Testis (tissue), 3 donors: ENCODE data around the gene MARCHF3. TPM values are rescaled to one million over a fixed set of nuclear protein-coding genes. Genes with fewer than 3 reads are reported as not detected.

Source experiments
- DNase-seq: peaks from one replicate; pipeline ENCODE4 v3.0.0-alpha.2; 2019
- H3K27ac ChIP-seq, 2 donors: fragments of 200-600 bp; sonication (generic); one replicate each; pipeline ENCODE4 v1.5.1; 2019
- H3K27me3 ChIP-seq: fragments of 200-600 bp; sonication (generic); one replicate; pipeline ENCODE4 v1.5.1; 2019
- H3K36me3 ChIP-seq: fragments of 200-600 bp; sonication (generic); one replicate; pipeline ENCODE4 v1.5.1; 2017; ENCODE audit warnings: low read depth; ENCODE audit errors: missing control alignments
- H3K4me1 ChIP-seq: fragments of 200-600 bp; sonication (generic); one replicate; pipeline ENCODE4 v1.5.1; 2019
- H3K4me3 ChIP-seq, 2 donors: fragments of 200-600 bp; sonication (generic); one replicate each; pipeline ENCODE4 v1.5.1; 2017 to 2019
- H3K9me3 ChIP-seq: fragments of 200-600 bp; sonication (generic); one replicate; pipeline ENCODE4 v1.5.1; 2017
- CTCF ChIP-seq, 3 experiments: fragments of 450-650 bp in 2 of 3; fragments of 200-600 bp in 1 of 3; sonication (generic) in 1 of 3; IDR thresholded peaks; one replicate each; pipeline ENCODE4 v1.5.1; 2016 to 2019; ENCODE audit warnings: antibody characterized with exemption in 3 of 3, mild to moderate bottlenecking in 2 of 3, moderate library complexity in 1 of 3
- POLR2A ChIP-seq: fragments of 450-650 bp; IDR thresholded peaks from one replicate; pipeline ENCODE4 v1.6.1; 2017; ENCODE audit warnings: antibody characterized with exemption, mild to moderate bottlenecking, moderate library complexity
- WGBS, 2 donors: methylation state at CpG; one replicate each; pipeline ENCODE4 v1.1.5; 2018; 5-methylcytosine and 5-hydroxymethylcytosine counted together
- intact Hi-C: fragments of 100-400 bp; cut with DNase I; formaldehyde crosslinking; loops from one replicate; pipeline ENCODE4 v1.15.1; 2023; ENCODE audit warnings: low total_unique reads
- polyA plus RNA-seq: library from polyadenylated mRNA; stranded (reverse); fragments of 350-450 nt; fragmentation: Illumina TruSeq; extraction: RNeasy Lipid Tissue Mini Kit (QIAGEN cat#74804); gene quantifications from one replicate; pipeline ENCODE4 v1.2.3, GENCODE V29; 2014; ENCODE audit warnings: low read depth, low replicate concordance; ENCODE audit not compliant: insufficient read depth
- total RNA-seq, 2 donors: library from RNA; depleted of rRNA; stranded (reverse); fragments of >200 nt; gene quantifications; one replicate each; pipeline ENCODE4 v1.2.3, GENCODE V29; 2016

The MARCHF3 gene
- total and polyA plus RNA-seq, 3 donors from 2014 or later: 34.0 to 81.9 (median 38.8) TPM

DNA sequence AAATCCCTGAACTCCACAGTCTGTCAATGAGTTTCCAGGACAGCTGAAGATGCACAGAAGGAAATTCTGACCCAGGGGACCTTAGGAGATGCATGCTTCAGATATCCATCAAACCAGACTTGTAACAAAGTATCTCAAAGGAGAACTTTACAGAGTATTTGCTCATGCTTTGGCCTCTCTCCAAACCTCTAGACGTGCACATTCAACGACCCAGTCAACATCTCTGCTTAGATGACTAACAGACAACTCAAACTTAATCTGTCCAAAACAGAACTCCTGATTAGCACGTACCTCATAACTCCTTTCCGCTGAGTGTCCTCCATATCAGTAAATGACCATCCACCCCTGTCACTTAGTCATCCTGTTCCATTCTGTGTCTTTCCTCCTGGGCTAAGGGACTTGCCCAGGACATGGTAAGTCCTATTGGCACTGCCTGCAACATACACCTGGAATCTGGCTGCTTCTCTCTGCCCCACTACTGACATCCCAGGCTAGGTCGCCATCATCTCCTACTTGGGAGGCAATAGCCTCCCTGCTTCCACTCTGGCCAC lies 146.0 kb downstream of the MARCHF3 start:
- Histone ChIP-seq H3K4me3 (no peak overlapping the region), H3K9me3 (no peaks in the 10 kb centered on the region), H3K4me1 (peaks cover 13% of the 10 kb centered on the region), H3K27me3 (no peaks in the 10 kb centered on the region), H3K27ac (peak overlapping the region in 1 of 2 donors; percentile 30), H3K36me3 (no peaks in the 10 kb centered on the region)
- 53 to 55% methylated on average over 5 of the region's 5 CpGs for WGBS, 2 donors
- DNase-seq: peak; percentile 48
- no peak for TF ChIP-seq CTCF (IDR thresholded peaks at IDR 0.05)
- no peak for TF ChIP-seq POLR2A
- intact Hi-C loops: no loop called here

GRCh38 chr5:126883564-126884245 lies 146.7 kb downstream of the MARCHF3 start:
- Histone ChIP-seq H3K9me3 (no peaks in the 10 kb centered on the region), H3K4me3 (no peak overlapping the region), H3K27ac (peak overlapping the region in 1 of 2 donors; percentile 30), H3K4me1 (peaks cover 15% of the 10 kb centered on the region), H3K27me3 (no peaks in the 10 kb centered on the region), H3K36me3 (no peaks in the 10 kb centered on the region)
- no peak for DNase-seq
- no peak for TF ChIP-seq CTCF (IDR thresholded peaks at IDR 0.05)
- no peak for TF ChIP-seq POLR2A
- intact Hi-C loops: no loop called here
- 55 to 57% methylated on average over 2 of the region's 2 CpGs for WGBS, 2 donors

DNA sequence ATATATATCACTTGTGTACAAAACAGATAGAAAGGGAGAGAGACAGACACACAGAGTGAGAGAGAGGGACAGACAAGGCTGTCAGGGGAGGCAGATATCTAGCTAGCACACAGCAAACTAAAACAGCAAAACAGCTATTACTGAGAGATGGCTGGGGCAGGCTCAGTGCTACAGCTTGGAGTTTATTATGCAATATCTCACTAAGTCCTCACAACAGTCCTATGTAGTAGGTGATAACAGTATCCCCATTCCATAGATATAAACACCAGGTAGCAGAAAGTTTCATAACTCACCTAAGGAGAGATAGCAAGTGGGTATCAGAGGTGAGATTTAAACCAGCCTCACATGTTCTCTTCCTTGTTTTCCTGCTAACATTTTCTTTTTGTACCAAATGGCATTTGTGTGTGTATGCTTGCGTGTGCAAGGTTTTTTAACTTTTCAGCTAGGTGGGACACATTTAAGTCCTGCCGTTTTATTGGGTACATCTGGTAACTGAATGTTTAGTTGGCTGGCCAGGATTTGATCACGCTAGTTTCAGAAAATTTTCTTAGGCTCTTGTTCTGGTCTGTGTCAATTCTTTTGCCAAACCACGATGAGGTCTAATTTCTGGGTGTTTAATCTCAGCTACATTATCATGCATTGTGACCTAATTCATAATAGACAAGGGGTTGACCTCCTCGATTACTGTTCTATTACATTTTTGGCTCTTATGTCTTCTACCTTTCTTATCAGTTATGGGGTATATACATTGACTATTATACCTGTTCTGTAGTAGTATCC lies 148.3 kb downstream of the MARCHF3 start:
- Histone ChIP-seq H3K4me3 (no peak overlapping the region), H3K27me3 (no peaks in the 10 kb centered on the region), H3K4me1 (peaks cover 18% of the 10 kb centered on the region), H3K9me3 (no peaks in the 10 kb centered on the region), H3K36me3 (no peaks in the 10 kb centered on the region), H3K27ac (no peak overlapping the region)
- no peak for DNase-seq
- 80 to 84% methylated on average over 5 of the region's 5 CpGs for WGBS, 2 donors
- TF ChIP-seq CTCF (IDR thresholded peaks at IDR 0.05) (no peak), POLR2A (no peak)
- intact Hi-C loops: no loop called here

- WGBS, 2 donors: 53 to 72% methylated on average over 3 to 4 of the region's 4 CpGs
- DNase-seq: peak; percentile 36
These were observed 151.7 kb downstream of the MARCHF3 start for GRCh38 chr5:126878634-126879033.

More at GRCh38 chr5:126878634-126879033, 151.7 kb downstream of the MARCHF3 start:
- no peak for TF ChIP-seq POLR2A
- TF ChIP-seq CTCF (IDR thresholded peaks at IDR 0.05): no peak
- Histone ChIP-seq H3K4me1 (peaks cover 19% of the 10 kb centered on the region), H3K36me3 (no peaks in the 10 kb centered on the region), H3K4me3 (no peak overlapping the region), H3K27me3 (no peaks in the 10 kb centered on the region), H3K9me3 (no peaks in the 10 kb centered on the region), H3K27ac (peak overlapping the region; percentile 42 to 45)
- intact Hi-C loops: no loop called here
